Measurements from ENCODE around the gene RSPH6A. TPM values are rescaled to one million over a fixed set of nuclear protein-coding genes. Genes with fewer than 3 reads are reported as not detected.

RSPH6A gene
- total RNA-seq, result 1 to 10 TPM in 1 of 4 donors, not detected in 3; 1.1 TPM

DNA sequence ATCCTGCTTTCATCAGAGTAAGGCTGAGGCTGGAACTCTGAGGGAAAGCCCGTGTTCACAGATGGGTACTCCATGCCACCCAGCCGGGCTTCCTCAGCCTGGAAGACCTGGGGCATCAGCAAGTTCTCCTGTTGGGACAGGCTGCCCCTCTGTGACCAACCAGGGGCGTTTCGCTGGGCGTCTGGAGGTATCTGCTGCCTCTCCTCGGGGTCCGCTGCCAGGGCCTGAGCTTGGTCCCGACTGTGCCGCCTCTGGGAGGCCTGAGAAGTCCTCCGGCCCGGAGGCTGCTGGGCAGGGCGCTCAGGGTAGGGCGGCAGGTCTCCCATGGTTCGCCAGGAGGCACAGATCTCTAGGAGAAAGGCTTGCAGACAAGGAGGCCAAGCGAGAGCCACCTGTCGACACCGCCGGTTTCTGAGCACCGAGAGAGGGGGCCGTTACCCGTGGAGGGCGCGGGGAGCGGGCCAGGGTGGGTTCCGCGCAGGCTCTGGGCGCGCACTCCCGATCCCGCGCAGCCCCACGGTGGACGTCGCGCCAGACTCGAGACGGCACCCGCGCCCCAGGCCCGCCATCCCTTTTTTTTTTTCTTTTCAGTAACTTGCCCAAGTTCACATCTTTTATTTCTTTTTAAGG lies at the start of gene RSPH6A:
RSPH6A (minus strand) TSS at position 458 of the 630 bp plus-strand sequence; CDS start at position 326, 132 bp downstream.
- no peaks in the 10 kb centered on the region for H3K27me3 ChIP-seq
- peaks cover 0 to 6% (median 0%) of the 10 kb centered on the region in 4 donors for H3K36me3 ChIP-seq
- in situ Hi-C loops (cut with MboI; ENCODE audit: low pct_ligation_motif_present in 1 of 4, low pct_unique_long_range_greater_than_20kb in 1 of 4, low sequenced_read_pairs in 3 of 4), result no loop called here

GRCh38 chr19:45864629-45865082 lies 49.5 kb upstream of the RSPH6A start:
- in situ Hi-C loops (cut with MboI; ENCODE audit: low pct_ligation_motif_present in 1 of 4, low pct_unique_long_range_greater_than_20kb in 1 of 4, low sequenced_read_pairs in 3 of 4) (no loop called here), intact Hi-C loops (cut with DNase I; ENCODE audit: low total_unique reads) (no loop called here)
- H3K36me3 ChIP-seq, result peaks cover 0 to under 1% (median 0%) of the 10 kb centered on the region in 4 donors
- H3K4me3 ChIP-seq, result peak overlapping the region; percentile 16 to 100 (median 90)
- no peak for DNase-seq
- TF ChIP-seq POLR2AphosphoS5 (IDR thresholded peaks at IDR 0.05) (no peak), POLR2A (IDR thresholded peaks at IDR 0.05) (no peak), EP300 (IDR thresholded peaks at IDR 0.05; ENCODE audit: low read depth) (no peak)
- TF ChIP-seq, protein P1, sequence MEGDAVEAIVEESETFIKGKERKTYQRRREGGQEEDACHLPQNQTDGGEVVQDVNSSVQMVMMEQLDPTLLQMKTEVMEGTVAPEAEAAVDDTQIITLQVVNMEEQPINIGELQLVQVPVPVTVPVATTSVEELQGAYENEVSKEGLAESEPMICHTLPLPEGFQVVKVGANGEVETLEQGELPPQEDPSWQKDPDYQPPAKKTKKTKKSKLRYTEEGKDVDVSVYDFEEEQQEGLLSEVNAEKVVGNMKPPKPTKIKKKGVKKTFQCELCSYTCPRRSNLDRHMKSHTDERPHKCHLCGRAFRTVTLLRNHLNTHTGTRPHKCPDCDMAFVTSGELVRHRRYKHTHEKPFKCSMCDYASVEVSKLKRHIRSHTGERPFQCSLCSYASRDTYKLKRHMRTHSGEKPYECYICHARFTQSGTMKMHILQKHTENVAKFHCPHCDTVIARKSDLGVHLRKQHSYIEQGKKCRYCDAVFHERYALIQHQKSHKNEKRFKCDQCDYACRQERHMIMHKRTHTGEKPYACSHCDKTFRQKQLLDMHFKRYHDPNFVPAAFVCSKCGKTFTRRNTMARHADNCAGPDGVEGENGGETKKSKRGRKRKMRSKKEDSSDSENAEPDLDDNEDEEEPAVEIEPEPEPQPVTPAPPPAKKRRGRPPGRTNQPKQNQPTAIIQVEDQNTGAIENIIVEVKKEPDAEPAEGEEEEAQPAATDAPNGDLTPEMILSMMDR (IDR thresholded peaks at IDR 0.05), result no peak
- no peaks in the 10 kb centered on the region for H3K9me3 ChIP-seq
- 16 to 32% methylated on average over 3 to 12 of the region's 12 CpGs for WGBS, 2 donors (ENCODE audit: low coverage in 1 of 2)
- peaks cover 13% of the 10 kb centered on the region for H3K27me3 ChIP-seq
- peaks cover 9 to 37% (median 25%) of the 10 kb centered on the region in 4 donors for H3K4me1 ChIP-seq
- peak overlapping the region; percentile 71 to 98 (median 96) for H3K27ac ChIP-seq

More for the DNA sequence above, at the start of gene RSPH6A:
- Histone ChIP-seq H3K4me3 (peak within 1 kb of the TSS in 2 of 4 donors; percentile 27 to 40), H3K27ac (no peak within 1 kb of the TSS), H3K9me3 (no peaks in the 10 kb centered on the region), H3K4me1 (peaks cover 0 to 16% (median 4%) of the 10 kb centered on the region in 4 donors)
- TF ChIP-seq POLR2A (IDR thresholded peaks at IDR 0.05) (no peak), EP300 (IDR thresholded peaks at IDR 0.05; ENCODE audit: low read depth) (no peak), POLR2AphosphoS5 (IDR thresholded peaks at IDR 0.05) (no peak)
- TF ChIP-seq, protein P1 (IDR thresholded peaks at IDR 0.05), result no peak
- intact Hi-C loops (cut with DNase I; ENCODE audit: low total_unique reads), result no loop called here
- DNase-seq, result no peak
- 40 to 69% methylated on average over 1 to 29 of the region's 40 CpGs for WGBS, 2 donors (ENCODE audit: low coverage in 1 of 2)

DNA sequence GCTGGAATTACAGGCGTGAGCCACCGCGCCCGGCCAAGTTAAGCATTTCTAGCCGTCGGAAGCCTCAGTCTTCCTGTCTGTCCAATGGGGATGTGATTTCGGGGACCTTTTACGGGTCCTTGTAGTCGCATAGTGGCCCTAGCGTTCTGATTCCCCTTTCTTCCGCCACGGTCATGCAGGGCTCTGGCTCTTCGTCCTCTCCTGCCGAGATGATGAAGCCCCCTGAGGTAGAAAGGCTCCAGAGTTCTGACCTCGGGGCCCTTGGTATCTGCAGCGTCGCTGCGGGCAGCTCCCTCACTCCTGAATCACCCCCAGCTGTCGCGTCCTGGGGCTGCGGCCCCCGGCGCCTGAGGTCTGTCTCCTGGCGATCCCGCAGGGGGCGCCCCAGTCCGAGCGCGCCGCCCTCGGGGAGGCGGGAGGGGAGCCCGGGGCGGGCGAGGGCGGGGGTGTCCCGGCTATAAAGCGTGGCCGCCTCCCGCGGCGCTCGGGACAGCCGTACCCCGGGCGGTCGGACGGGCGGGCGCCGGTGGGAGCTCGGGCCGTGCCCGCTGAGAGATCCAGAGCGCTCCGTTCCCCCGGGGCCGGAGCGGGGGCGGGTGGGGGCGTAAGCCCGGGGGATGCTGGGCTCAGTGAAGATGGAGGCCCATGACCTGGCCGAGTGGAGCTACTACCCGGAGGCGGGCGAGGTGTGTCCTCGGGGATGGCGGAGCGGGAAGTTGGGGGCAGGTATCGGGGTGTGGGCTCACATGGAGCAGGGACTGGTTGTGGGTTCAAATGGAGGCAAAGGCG lies 48.9 kb upstream of the RSPH6A start, which contains the start of gene FOXA3:
FOXA3 (plus strand) TSS at position 487 of the 789 bp plus-strand sequence; CDS start at position 618, 131 bp downstream.
- Histone ChIP-seq H3K9me3 (no peaks in the 10 kb centered on the region), H3K36me3 (peaks cover 0 to 7% (median 3%) of the 10 kb centered on the region in 4 donors), H3K4me1 (peaks cover 9 to 37% (median 25%) of the 10 kb centered on the region in 4 donors), H3K4me3 (peak within 1 kb of the TSS; percentile 29 to 100 (median 90)), H3K27me3 (peaks cover 13% of the 10 kb centered on the region), H3K27ac (peak within 1 kb of the TSS; percentile 71 to 98 (median 96))
- in situ Hi-C loops (cut with MboI; ENCODE audit: low pct_ligation_motif_present in 1 of 4, low pct_unique_long_range_greater_than_20kb in 1 of 4, low sequenced_read_pairs in 3 of 4), result no loop called here
- 1% methylated on average over 51 of the region's 71 CpGs; no CpG with 5 or more reads in 1 of the 2 donors for WGBS, 2 donors (ENCODE audit: low coverage in 1 of 2)
- DNase-seq, result peak; percentile 85
- peak; percentile 59 for TF ChIP-seq POLR2A (IDR thresholded peaks at IDR 0.05)
- TF ChIP-seq EP300 (IDR thresholded peaks at IDR 0.05; ENCODE audit: low read depth), result no peak
- peak; percentile 36 to 79 (median 77) for TF ChIP-seq POLR2AphosphoS5 (IDR thresholded peaks at IDR 0.05)
- TF ChIP-seq, protein P1 (IDR thresholded peaks at IDR 0.05), result peak; percentile 69 to 87 (median 75)
- intact Hi-C loops (cut with DNase I; ENCODE audit: low total_unique reads), result no loop called here
